ENCODE results near the gene IGFN1. TPM values are rescaled to one million over a fixed set of nuclear protein-coding genes. Genes with fewer than 3 reads are reported as not detected.

Gene IGFN1
- total and polyA plus RNA-seq, 9 donors: 0.05 to 1.6 (median 0.51) TPM; not detected in 2

DNA sequence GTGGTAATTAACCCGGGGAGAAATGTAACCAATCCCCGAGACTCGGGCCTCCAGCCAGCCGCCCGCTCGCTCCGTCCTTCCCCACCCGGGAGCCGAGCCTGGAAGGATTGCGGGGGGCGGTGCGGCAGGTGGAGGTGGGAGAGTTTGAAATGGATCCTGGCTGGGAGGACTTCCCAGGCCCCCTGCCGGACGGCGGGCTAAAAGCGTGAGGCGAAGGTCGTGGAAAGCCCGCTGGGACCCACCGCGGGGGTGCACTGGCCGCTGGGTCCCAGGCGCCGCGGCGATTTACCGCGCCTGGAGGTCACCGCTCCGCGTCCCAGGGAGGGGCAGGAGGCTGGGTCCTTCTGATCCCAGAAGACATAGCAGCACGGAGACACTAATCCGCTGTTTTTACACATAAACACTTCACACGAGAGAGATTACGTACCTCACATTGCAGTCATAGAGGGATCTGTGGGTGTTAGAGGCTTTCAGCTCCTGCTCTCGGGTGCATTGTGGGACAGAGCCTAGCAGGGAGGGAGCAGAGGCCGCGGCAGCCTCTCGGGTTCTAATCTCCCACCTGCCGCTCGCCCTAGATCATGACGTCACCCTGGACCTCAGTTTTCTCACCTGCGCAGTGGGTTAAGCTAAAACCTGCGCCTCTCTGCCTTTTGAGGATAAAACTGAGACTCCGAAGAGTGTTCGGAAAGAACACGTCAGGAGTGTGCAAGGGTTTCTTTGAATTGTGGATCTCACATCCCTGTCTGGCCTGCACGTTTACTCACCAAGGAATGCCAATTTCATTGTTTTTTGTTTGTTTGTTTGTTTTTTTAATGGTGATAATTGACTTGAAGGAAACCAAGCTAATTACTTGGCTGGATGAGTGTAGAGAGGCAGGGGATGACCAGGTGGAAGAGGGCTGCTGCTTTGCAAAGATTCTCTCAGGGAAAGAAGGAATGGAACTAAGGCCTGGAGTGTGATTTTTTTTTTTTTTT, 19.3 kb upstream of the IGFN1 start:
- H3K9me3 ChIP-seq: no peaks in the 10 kb centered on the region
- 6 to 11% (median 8%) methylated on average over 47 to 48 of the region's 48 CpGs for WGBS, 3 donors
- no peaks in the 10 kb centered on the region for H3K36me3 ChIP-seq

DNA sequence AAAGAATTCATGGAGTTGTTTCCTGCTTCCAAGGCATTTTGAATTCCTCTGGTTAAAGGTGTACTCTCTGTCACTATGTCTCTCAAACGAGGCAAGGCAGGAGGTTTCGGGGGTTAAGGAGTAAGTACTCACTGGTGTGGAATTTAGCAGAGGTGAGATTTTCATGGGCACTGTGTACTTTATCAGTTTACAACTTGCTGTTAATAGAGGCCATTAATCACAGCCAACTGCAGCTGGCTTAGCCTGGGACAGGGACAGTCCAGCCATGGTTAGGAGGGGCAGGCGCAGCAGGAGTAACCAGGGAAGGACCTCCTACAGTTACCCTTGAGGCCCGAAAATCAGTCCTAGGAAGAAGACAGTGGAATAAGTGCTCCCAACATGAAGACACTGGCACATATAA, 18.3 kb upstream of the IGFN1 start:
- Histone ChIP-seq H3K36me3 (no peaks in the 10 kb centered on the region), H3K9me3 (no peaks in the 10 kb centered on the region), H3K27me3 (no peaks in the 10 kb centered on the region), H3K4me3 (no peak overlapping the region), H3K4me1 (ENCODE audit: insufficient read depth) (peaks cover 2% of the 10 kb centered on the region), H3K27ac (no peak overlapping the region)
- DNase-seq: no peak
- intact Hi-C loops (cut with DNase I): no loop called here
- WGBS, 3 donors: 85 to 88% (median 86%) methylated on average over 4 of the region's 4 CpGs
- TF ChIP-seq POLR2A (IDR thresholded peaks at IDR 0.05): no peak
- TF ChIP-seq EP300 (IDR thresholded peaks at IDR 0.05): no peak
- TF ChIP-seq, protein P1, sequence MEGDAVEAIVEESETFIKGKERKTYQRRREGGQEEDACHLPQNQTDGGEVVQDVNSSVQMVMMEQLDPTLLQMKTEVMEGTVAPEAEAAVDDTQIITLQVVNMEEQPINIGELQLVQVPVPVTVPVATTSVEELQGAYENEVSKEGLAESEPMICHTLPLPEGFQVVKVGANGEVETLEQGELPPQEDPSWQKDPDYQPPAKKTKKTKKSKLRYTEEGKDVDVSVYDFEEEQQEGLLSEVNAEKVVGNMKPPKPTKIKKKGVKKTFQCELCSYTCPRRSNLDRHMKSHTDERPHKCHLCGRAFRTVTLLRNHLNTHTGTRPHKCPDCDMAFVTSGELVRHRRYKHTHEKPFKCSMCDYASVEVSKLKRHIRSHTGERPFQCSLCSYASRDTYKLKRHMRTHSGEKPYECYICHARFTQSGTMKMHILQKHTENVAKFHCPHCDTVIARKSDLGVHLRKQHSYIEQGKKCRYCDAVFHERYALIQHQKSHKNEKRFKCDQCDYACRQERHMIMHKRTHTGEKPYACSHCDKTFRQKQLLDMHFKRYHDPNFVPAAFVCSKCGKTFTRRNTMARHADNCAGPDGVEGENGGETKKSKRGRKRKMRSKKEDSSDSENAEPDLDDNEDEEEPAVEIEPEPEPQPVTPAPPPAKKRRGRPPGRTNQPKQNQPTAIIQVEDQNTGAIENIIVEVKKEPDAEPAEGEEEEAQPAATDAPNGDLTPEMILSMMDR (IDR thresholded peaks at IDR 0.05): no peak

More for the DNA sequence above, 19.3 kb upstream of the IGFN1 start:
- Histone ChIP-seq H3K27me3 (no peaks in the 10 kb centered on the region), H3K27ac (peak overlapping the region; percentile 59 to 76), H3K4me3 (peak overlapping the region; percentile 46), H3K4me1 (ENCODE audit: insufficient read depth) (peaks cover 2% of the 10 kb centered on the region)
- DNase-seq: peak; percentile 28 to 76 (median 46)
- intact Hi-C loops (cut with DNase I): no loop called here
- TF ChIP-seq, protein P1 (IDR thresholded peaks at IDR 0.05): peak in 1 of 3 donors; percentile 53
- peak; percentile 13 for TF ChIP-seq POLR2A (IDR thresholded peaks at IDR 0.05)
- TF ChIP-seq EP300 (IDR thresholded peaks at IDR 0.05): no peak

GRCh38 chr1:201172999-201173610, 17.5 kb upstream of the IGFN1 start:
- Histone ChIP-seq H3K36me3 (no peaks in the 10 kb centered on the region), H3K4me1 (ENCODE audit: insufficient read depth) (peaks cover 2% of the 10 kb centered on the region), H3K4me3 (no peak overlapping the region), H3K27ac (no peak overlapping the region), H3K9me3 (no peaks in the 10 kb centered on the region), H3K27me3 (no peaks in the 10 kb centered on the region)
- intact Hi-C loops (cut with DNase I): no loop called here
- TF ChIP-seq, protein P1 (IDR thresholded peaks at IDR 0.05): no peak
- TF ChIP-seq POLR2A (IDR thresholded peaks at IDR 0.05): no peak
- TF ChIP-seq EP300 (IDR thresholded peaks at IDR 0.05): no peak
- DNase-seq: no peak
- WGBS, 3 donors: 70 to 95% (median 89%) methylated on average over 4 of the region's 4 CpGs

- intact Hi-C loops (cut with DNase I): no loop called here
- 88 to 95% (median 94%) methylated on average over 1 of the region's 1 CpG for whole genome bisulfite sequencing, 3 donors
- H3K27ac ChIP-seq: no peak overlapping the region
- no peaks in the 10 kb centered on the region for H3K36me3 ChIP-seq
- TF ChIP-seq POLR2A (IDR thresholded peaks at IDR 0.05) (no peak), EP300 (IDR thresholded peaks at IDR 0.05) (no peak)
- TF ChIP-seq, protein P1 (IDR thresholded peaks at IDR 0.05): no peak
- H3K27me3 ChIP-seq: no peaks in the 10 kb centered on the region
- no peak for DNase-seq
- peaks cover 2% of the 10 kb centered on the region for H3K4me1 ChIP-seq (ENCODE audit: insufficient read depth)
- H3K9me3 ChIP-seq: no peaks in the 10 kb centered on the region
- no peak overlapping the region for H3K4me3 ChIP-seq
These were observed 16.9 kb upstream of the IGFN1 start for GRCh38 chr1:201173736-201174135.
